GM19240 (cell line): Measurements from ENCODE around the gene SLFN12L.
"Not testable (repeated sequence)": the region's sequence is repeated elsewhere in the genome, so short reads cannot be mapped to it uniquely, and the experiment has no call there.

ENCODE experiments used
- DNase-seq: peaks from one replicate; pipeline ENCODE4 v3.0.0; 2011; ENCODE audit warnings: low spot score; ENCODE audit not compliant: insufficient read length

The SLFN12L gene

GRCh38 chr17:35542990-35543389, 5.5 kb upstream of the SLFN12L start:
- DNase-seq = no peak

- no peak for DNase-seq
These were observed 4.0 kb upstream of the SLFN12L start for GRCh38 chr17:35541434-35541833.

GRCh38 chr17:35540589-35541404, 3.3 kb upstream of the SLFN12L start:
- DNase-seq = no peak

GRCh38 chr17:35539659-35540026, 2.2 kb upstream of the SLFN12L start:
- no peak for DNase-seq

GRCh38 chr17:35536664-35537171, 760 bp downstream of the SLFN12L start:
- no peak for DNase-seq

- DNase-seq = not testable (repeated sequence)
These were observed 2.1 kb downstream of the SLFN12L start for GRCh38 chr17:35535406-35535805.

- no peak for DNase-seq
These were observed 2.8 kb downstream of the SLFN12L start for GRCh38 chr17:35534576-35535093.

- DNase-seq = no peak
These were observed 6.3 kb downstream of the SLFN12L start for GRCh38 chr17:35531160-35531559.

- DNase-seq = no peak
These were observed 7.6 kb downstream of the SLFN12L start for GRCh38 chr17:35529866-35530265.

- DNase-seq = not testable (repeated sequence)
These were observed 8.2 kb downstream of the SLFN12L start for GRCh38 chr17:35529326-35529725.

- no peak for DNase-seq
These were observed 14.2 kb downstream of the SLFN12L start for GRCh38 chr17:35523296-35523695.

GRCh38 chr17:35521654-35522256, 15.7 kb downstream of the SLFN12L start:
- DNase-seq = not testable (repeated sequence)

GRCh38 chr17:35521150-35521549, 16.3 kb downstream of the SLFN12L start:
- DNase-seq = no peak

GRCh38 chr17:35519906-35520442, 17.5 kb downstream of the SLFN12L start:
- no peak for DNase-seq

- DNase-seq = no peak
These were observed 18.0 kb downstream of the SLFN12L start for GRCh38 chr17:35519439-35519838.

- not testable (repeated sequence) for DNase-seq
These were observed 19.0 kb downstream of the SLFN12L start for GRCh38 chr17:35518431-35518830.

GRCh38 chr17:35515027-35515426, 22.5 kb downstream of the SLFN12L start:
- DNase-seq = no peak

- DNase-seq = no peak
These were observed 22.9 kb downstream of the SLFN12L start for GRCh38 chr17:35514564-35514963.

- no peak for DNase-seq
These were observed 27.4 kb downstream of the SLFN12L start for GRCh38 chr17:35510052-35510451.

- not testable (repeated sequence) for DNase-seq
These were observed 29.8 kb downstream of the SLFN12L start for GRCh38 chr17:35507714-35508113.

GRCh38 chr17:35499548-35499947, 37.9 kb downstream of the SLFN12L start:
- no peak for DNase-seq
